HS-5 (cell line): ENCODE results near the gene PRRX1.

ENCODE experiments used
- DNase-seq: peaks from one replicate; pipeline ENCODE4 v3.0.0-alpha.2; 2012; ENCODE audit warnings: low read depth

Gene PRRX1

GRCh38 chr1:170664093-170664827 is at the start of gene PRRX1:
Gene PRRX1, plus strand, starts transcription at chr1:170664131. Its CDS starts 88 bp downstream, at chr1:170664219.
- no peak for DNase-seq

GRCh38 chr1:170617591-170618330 is 46.2 kb upstream of the PRRX1 start:
- no peak for DNase-seq

DNA sequence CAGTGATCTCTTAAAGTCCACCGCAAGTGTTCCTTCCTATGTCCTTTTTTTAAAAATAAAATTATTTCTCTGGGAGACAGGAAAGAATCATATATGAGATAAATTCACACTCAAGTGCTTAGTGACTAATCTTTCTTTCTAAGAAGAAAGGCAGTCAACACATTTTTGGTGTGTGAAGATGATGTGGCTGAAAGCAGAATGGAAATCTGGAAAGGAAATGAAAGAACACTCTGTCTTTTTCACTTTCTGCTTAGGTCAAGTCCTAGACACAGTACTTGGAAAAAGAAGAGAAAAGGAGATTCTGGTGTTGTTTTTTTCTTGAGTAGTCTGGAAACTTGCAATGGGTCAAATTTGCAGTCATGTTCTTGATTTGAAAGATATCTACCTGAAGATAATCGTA is 45.5 kb upstream of the PRRX1 start:
- no peak for DNase-seq

DNA sequence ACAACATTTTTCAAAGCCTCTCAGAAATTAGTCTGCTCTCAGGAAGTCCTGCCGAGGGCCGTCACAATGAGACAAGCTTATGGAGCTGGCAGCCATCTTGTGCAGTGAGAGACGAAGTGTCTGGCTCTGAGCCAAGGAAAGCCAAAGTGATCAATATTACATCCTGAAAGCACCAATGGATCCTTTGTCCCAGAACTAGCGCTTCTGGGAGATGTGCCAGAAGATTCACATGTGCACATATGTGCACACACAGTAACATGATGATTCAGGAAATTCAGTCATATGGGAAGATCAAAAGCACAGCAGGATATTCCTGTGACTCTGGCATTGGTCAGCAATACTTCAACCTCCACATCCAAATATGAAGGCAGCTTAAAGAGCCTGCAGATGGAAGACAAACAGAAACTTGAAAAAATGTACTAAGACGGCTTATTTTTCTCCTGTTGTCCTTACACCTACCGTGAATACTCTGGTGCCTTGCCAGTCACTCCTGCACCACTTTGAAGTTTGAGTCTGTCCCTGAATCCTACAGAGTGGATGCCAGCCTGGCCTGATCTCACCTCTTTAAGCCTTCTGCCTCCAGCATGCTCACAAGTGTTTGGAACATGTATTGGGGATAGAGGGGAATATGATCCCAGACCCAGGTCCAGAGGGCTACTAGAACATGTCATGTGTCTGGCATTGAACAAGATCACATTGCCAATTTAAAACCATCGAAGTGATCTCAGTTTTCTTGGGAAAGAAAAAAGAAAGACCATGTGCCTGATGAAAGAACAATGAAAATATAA is 44.5 kb upstream of the PRRX1 start:
- peak; percentile 58 for DNase-seq

DNA sequence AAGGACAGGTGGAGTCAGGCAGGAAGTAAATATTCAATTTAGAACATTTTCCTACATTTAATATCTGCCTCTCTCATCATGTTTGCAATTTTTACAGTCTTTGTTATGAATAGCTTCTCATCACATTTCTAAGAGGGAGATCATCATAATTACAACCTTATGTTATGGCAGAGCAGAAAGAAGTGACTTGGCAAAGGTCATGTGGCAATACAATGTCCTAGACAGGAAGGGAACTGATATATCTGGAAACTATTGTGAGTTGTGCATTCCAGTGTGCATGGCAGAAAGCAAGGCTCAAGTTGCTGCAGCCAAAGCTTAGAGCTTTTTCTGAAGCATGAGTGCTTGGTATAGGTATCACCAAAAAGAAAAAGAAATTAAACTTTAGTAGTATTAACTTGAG is 43.8 kb upstream of the PRRX1 start:
- peak; percentile 69 for DNase-seq

- DNase-seq, result peak; percentile 94
Measured at GRCh38 chr1:170623171-170623570, 40.8 kb upstream of the PRRX1 start.

DNA sequence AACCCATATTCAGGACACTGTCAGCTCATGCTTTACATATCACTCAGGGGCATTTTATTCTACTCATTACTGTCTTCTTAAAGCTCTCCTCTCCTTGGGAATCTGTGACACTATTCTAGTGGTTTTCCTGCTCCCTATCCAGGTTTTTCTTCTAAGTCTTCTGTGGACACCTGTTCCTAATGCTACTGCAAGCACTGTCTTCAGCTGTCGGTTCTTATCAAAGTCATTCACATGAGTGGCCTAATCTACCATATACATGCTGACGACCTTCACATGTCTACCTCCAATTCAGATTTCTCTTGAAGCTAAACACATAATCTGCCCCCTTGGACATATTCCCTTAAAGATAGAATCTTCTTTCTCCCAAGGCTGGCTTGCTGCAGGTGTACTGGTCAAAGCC is 39.8 kb upstream of the PRRX1 start:
- DNase-seq, result no peak

DNA sequence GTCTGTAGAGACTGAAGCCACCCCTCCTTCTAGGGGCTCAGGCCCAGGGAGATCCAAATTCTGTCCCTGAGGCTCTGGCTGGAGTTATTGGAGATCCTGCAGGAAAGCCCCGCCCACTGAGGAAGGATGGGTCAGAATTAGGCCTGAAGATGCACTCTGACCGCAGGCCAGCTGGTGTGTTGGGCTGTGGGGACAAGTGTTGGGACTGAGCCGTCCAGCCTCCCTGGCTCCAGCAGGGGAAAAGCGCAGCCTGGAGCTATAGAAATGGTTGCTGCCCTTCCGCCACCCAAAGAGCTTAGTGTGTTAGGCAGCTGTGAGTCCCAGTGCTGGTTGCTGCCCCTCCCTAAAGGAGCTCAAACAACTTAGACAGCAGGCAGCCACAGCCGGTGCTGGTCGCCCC is 33.0 kb upstream of the PRRX1 start:
- DNase-seq, result no peak

DNA sequence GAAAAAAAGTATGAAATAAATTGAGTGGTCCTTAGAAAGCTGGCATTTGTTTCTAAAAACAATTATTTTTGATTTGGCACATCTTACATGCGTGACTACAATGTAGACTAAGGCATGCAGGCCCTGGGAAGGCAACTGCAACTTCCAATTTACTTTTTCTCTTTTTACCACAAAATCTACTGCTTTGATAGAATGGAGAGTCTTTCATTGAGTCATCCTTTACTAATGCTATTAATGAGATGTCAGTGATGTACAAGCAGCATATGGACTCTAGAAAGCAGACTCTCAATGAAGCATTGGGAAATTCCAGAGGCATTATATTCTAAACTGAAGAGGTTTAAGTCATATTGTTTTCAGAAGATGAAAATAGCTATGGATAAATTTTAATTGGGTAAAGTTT is 29.6 kb upstream of the PRRX1 start:
- peak; percentile 56 for DNase-seq

GRCh38 chr1:170634824-170635410 is 29.0 kb upstream of the PRRX1 start:
- no peak for DNase-seq

DNA sequence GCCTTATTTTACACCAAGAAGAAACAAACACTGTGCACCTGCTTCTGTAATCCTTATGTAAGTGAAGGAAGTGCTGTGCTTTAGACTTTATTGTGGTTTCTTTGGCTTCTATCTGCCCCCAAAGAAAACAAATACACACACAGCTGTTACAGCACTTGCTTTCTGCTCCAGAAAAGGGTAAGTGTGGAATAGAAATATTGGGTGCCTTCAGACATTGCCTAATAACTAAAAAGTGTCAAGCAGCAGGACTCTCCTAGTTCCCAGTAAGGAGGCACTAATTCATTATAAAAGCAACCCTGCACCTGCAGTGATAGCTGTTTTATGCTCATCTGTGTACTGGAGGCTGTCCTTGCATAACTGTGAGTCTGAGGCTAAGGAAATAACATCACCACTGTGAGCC is 23.4 kb upstream of the PRRX1 start:
- no peak for DNase-seq

DNA sequence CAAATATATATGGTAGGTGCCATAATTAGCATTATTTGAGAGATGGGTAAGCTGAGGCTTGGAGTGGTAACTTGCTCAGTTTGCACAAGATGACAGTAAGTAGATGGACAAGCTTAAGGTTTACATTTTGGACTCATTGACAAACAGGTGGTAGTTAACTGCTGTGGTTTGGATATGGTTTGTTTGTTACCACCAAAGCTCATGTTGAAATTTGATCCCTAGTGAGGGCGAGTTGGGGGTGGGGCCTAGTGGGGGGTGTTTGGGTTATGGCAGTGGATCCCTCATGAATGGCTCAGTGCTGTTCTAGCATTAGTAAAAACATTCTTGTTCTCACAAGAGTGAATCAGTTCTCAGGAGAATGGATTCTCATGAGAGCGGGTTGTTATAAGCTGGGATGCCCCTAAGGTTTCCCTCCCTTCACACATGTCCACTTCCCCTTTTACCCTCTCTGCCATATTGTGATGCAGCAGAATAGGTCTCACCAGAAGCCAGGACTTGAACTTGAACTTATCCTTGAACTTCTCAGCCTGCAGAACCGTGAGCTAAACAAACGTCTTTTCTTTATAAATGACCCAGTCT is 6.6 kb upstream of the PRRX1 start:
- DNase-seq, result no peak

- no peak for DNase-seq
Measured at GRCh38 chr1:170659399-170660035, 4.4 kb upstream of the PRRX1 start.

DNA sequence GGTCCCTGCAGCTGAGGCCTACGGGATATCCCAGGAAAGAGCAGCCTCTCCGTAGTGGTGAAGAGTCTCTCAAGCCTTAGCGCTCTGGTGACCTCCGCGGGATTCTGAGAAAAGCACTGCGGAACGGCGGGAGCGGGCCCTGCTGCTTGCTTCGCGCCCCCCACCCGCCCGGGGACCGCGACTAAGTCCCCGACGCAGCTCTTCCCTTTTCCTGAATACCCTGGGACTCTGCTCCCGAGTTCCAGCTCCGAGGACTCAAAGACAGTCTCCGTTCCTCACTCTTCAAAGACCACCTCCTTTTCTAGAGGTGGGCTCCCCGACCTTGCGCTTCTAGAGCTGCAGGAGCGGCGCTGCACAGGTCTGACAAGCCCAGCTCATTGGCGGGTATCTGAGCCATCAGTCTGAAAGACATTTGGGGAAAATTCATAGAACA is 3.6 kb upstream of the PRRX1 start:
- no peak for DNase-seq

GRCh38 chr1:170660871-170661645 is 2.9 kb upstream of the PRRX1 start:
- DNase-seq, result no peak

- no peak for DNase-seq
Measured at GRCh38 chr1:170661646-170662411, 2.1 kb upstream of the PRRX1 start.

GRCh38 chr1:170662561-170663403 is 1.1 kb upstream of the PRRX1 start:
- DNase-seq, result no peak

DNA sequence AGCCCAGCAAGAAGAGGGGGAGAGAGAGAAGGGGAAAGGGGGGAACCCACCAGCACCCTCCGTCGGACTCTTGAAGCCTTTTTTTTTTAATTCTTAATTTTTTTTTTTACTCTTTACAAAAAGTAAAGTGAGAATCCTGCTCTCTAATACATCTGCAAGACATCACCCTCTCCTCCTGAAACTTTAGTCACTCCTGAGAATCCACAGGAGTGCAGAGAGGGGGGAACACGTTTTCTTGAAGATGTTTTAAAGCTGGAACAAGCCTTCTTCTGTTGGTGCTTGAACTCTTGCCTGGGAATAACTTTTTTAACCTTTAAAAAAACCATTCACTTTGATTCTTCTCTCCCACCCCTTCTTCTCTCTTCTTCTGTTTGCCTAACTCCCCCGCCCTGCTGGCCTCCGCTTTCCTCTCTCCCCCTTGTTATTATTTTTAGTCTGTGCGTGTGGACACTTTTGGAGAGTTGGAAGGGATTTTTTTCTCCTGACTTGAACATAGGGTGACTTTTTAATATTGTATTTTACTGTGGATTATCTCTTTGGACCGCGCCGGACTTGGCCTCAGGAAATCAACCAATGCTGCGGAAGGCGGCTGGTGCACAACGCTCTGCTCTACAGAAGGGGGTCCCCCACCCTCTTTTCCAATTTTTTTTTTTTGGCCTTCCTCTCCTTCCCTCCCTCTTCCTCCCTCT is 383 bp upstream of the PRRX1 start:
- DNase-seq, result no peak
